Measurements from ENCODE around the gene USP21. TPM values are rescaled to one million over a fixed set of nuclear protein-coding genes. Genes with fewer than 3 reads are reported as not detected.
A peak's percentile ranks its signal among the peaks of the same experiment; 100 is the strongest.

The USP21 gene
- total RNA-seq, 3 donors from 2014 or later = 20.1 to 35.4 (median 29.5) TPM

DNA sequence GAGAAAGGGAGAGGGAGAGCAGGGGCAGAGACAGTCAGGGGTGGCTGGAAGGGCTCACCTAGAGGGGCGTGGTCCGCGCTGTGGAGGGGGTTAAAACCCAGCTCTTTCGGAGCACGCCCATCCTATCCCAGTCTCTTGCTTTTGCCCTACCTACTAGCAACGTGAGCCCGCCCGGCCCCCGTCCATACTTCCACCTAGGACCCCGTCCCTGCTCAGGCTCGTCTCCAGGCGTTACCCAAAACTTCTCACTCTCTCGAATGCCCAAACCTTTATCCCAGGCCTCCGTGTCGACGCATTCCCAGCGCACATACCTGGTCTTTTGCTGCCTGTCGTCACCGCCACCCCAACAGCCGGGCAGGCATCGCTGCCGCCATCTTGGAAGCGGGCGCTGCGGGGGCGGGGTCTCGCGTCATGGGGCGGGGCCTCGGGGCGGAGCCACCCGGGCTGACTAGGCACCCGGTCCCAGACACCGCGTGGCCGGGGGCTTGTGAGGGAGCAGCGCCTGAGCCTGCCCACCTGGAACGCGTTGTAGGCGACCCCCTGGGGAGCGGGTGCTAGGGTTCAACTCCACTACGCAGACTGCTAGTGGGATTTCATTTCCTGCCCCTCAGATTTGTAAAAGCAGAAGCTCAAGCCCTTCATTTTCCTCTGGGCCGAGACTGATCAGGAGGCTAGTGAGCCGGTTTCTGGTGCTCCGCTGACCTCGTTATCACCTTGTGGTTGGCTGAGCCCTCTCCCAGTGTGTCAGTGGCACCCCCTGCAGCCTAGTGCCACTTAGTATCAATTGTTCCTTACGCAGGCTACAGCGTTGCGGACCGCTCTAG, 18.0 kb downstream of the USP21 start, which contains the start of gene B4GALT3:
Gene B4GALT3, minus strand, starts transcription at position 396 of the 824 bp plus-strand sequence. CDS start 1,447 bp downstream, outside the sequence.
- no peaks in the 10 kb centered on the region for H3K9me3 ChIP-seq
- ATAC-seq = peak; percentile 97
- peak within 1 kb of the TSS; percentile 67 for H3K4me3 ChIP-seq
- TF ChIP-seq, protein P1, sequence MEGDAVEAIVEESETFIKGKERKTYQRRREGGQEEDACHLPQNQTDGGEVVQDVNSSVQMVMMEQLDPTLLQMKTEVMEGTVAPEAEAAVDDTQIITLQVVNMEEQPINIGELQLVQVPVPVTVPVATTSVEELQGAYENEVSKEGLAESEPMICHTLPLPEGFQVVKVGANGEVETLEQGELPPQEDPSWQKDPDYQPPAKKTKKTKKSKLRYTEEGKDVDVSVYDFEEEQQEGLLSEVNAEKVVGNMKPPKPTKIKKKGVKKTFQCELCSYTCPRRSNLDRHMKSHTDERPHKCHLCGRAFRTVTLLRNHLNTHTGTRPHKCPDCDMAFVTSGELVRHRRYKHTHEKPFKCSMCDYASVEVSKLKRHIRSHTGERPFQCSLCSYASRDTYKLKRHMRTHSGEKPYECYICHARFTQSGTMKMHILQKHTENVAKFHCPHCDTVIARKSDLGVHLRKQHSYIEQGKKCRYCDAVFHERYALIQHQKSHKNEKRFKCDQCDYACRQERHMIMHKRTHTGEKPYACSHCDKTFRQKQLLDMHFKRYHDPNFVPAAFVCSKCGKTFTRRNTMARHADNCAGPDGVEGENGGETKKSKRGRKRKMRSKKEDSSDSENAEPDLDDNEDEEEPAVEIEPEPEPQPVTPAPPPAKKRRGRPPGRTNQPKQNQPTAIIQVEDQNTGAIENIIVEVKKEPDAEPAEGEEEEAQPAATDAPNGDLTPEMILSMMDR (IDR thresholded peaks at IDR 0.05) = no peak
- peaks cover 8% of the 10 kb centered on the region for H3K4me1 ChIP-seq (ENCODE audit: low read depth)
- DNase-seq = peak; percentile 93 to 97 (median 97)
- intact Hi-C loops (cut with DNase I, micrococcal nuclease) = no loop called here
- no peaks in the 10 kb centered on the region for H3K36me3 ChIP-seq (ENCODE audit: low read depth)

DNA sequence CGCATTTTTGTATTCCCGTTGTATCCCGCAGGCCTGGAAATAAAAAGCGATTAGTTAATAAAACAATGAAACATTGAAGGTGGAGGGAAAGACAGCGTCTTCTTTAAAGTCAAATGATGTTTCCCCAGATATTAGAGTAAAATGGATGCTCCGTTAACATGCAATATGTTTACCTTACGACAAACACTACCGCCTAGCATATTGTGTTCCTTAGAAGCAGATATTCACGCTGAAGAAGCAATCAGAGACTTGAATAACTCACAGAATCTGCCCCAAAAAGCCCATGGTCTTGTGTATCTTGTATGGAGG, 18.6 kb downstream of the USP21 start:
- ATAC-seq = no peak
- intact Hi-C loops (cut with DNase I, micrococcal nuclease) = no loop called here
- TF ChIP-seq, protein P1 (IDR thresholded peaks at IDR 0.05) = no peak

DNA sequence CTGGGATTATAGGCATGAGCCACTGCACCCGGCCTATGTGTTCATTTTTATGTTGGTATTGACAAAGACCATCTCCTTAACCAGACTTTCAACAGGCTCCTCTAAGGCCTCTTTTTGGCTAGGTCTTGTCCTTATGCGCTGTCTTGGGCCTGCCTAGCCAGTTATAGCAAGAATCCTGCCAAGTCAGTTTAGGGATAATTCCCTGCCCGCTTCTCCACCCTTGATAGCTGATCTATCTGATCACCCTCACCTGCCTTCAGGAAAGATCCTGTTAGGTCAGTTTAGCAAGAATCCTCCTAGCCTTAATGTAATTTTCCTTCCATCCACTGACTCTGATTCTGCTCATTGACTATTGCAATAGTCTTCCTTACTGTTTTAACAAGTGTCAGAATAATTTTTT, 20.4 kb downstream of the USP21 start:
- ATAC-seq (no peak), DNase-seq (no peak)
- Histone ChIP-seq H3K9me3 (no peaks in the 10 kb centered on the region), H3K4me3 (no peak overlapping the region), H3K4me1 (ENCODE audit: low read depth) (peaks cover 8% of the 10 kb centered on the region), H3K36me3 (ENCODE audit: low read depth) (no peaks in the 10 kb centered on the region)
- intact Hi-C loops (cut with DNase I, micrococcal nuclease) = no loop called here
- TF ChIP-seq, protein P1 (IDR thresholded peaks at IDR 0.05) = no peak

More for the DNA sequence above, 18.6 kb downstream of the USP21 start:
- no peaks in the 10 kb centered on the region for H3K36me3 ChIP-seq (ENCODE audit: low read depth)
- no peak overlapping the region for H3K4me3 ChIP-seq
- no peak for DNase-seq
- H3K9me3 ChIP-seq = no peaks in the 10 kb centered on the region
- H3K4me1 ChIP-seq (ENCODE audit: low read depth) = peaks cover 8% of the 10 kb centered on the region

DNA sequence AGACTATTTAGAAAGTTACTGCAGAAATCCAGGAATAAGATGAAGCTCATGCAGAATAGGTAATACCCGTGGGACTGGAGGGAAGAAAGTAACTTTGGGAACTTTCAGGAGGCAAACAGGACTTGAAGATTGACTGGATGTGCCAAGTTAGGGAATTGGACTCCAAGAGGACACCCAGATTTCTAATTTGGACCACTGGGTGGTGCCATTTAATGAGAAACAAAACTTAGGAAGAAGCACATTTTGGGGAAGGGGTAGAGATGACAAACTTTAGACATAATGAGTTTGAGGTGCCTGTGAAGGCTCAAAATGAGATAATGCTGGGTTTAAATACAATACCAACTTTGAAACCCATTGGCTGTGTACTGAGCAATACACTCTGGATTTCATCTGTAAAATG, 21.3 kb downstream of the USP21 start:
- TF ChIP-seq, protein P1 (IDR thresholded peaks at IDR 0.05) = no peak
- no peak for ATAC-seq
- H3K4me1 ChIP-seq (ENCODE audit: low read depth) = peaks cover 8% of the 10 kb centered on the region
- H3K9me3 ChIP-seq = no peaks in the 10 kb centered on the region
- H3K36me3 ChIP-seq (ENCODE audit: low read depth) = no peaks in the 10 kb centered on the region
- no peak for DNase-seq
- intact Hi-C loops (cut with DNase I, micrococcal nuclease) = no loop called here
- no peak overlapping the region for H3K4me3 ChIP-seq

DNA sequence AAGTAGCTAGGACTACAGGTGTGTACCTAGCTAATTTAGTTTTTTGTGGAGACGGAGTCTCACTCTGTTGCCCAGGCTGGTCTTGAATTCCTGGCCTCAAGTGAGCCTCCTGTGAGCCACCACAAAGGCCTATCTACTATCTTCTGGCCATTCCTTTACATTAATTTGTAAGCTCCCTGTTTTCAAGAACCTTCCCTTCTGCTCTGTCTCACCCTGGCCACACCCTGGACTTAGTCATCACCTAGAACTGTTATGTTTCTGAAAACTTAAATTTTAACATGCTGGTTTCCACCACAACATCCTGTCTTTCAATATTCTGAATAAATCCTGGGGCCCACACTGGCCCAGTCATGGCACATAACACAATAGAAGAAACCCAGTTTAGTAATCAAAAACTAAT, 22.9 kb downstream of the USP21 start:
- Histone ChIP-seq H3K36me3 (ENCODE audit: low read depth) (no peaks in the 10 kb centered on the region), H3K4me1 (ENCODE audit: low read depth) (no peaks in the 10 kb centered on the region), H3K4me3 (no peak overlapping the region), H3K9me3 (no peaks in the 10 kb centered on the region)
- TF ChIP-seq, protein P1 (IDR thresholded peaks at IDR 0.05) = no peak
- intact Hi-C loops (cut with DNase I, micrococcal nuclease) = no loop called here
- ATAC-seq (peak; percentile 21), DNase-seq (no peak)

All from mucosa of descending colon (tissue), 3 donors.